Erythroblast (primary cell): ENCODE data around the gene NCAPD3.

ENCODE experiments used
- GATA1 ChIP-seq: IDR thresholded peaks from 2 replicates; pipeline ENCODE4 v1.6.1; 2011; ENCODE audit warnings: low read depth, mild to moderate bottlenecking, control low read depth, low read length, moderate library complexity
- POLR2A ChIP-seq: IDR thresholded peaks from 2 replicates; pipeline ENCODE4 v1.6.1; 2011; ENCODE audit warnings: mild to moderate bottlenecking, low read length

DNA sequence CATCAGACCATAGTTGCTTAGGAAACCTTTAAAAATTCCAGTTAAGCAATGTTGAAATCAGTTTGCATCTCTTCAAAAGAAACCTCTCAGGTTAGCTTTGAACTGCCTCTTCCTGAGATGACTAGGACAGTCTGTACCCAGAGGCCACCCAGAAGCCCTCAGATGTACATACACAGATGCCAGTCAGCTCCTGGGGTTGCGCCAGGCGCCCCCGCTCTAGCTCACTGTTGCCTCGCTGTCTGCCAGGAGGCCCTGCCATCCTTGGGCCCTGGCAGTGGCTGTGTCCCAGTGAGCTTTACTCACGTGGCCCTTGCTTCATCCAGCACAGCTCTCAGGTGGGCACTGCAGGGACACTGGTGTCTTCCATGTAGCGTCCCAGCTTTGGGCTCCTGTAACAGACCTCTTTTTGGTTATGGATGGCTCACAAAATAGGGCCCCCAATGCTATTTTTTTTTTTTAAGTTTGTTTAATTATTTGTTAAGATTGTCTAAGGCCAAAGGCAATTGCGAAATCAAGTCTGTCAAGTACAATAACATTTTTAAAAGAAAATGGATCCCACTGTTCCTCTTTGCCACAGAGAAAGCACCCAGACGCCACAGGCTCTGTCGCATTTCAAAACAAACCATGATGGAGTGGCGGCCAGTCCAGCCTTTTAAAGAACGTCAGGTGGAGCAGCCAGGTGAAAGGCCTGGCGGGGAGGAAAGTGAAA, 73.4 kb downstream of the NCAPD3 start:
- TF ChIP-seq POLR2A (no peak), GATA1 (no peak)
